Muscle of arm (tissue), 14 donors: Measurements from ENCODE around the gene RLN3. TPM values are rescaled to one million over a fixed set of nuclear protein-coding genes. Genes with fewer than 3 reads are reported as not detected.

Experiments
- DNase-seq: peaks from one replicate; pipeline ENCODE4 v3.0.0-alpha.2; 2013
- long read RNA-seq, 11 donors: transcript quantifications; one replicate each; lab custom pipeline, GENCODE V29; 2026
- polyA plus RNA-seq, 12 donors: library from polyadenylated mRNA; unstranded; fragments of 120-200 nt; gene quantifications; one replicate each; pipeline ENCODE4 v1.2.1, GENCODE V29; 2013; ENCODE audit not compliant: insufficient read length in 12 of 12

Gene RLN3
- polyA plus RNA-seq = not detected
- long read RNA-seq, donor 1 = 0 reads
- long read RNA-seq, donor 2 = 0 reads
- long read RNA-seq, donor 3 = 0 reads
- long read RNA-seq, donor 4 = 0 reads
- long read RNA-seq, donor 5 = 0 reads
- long read RNA-seq, donor 6 = 0 reads
- long read RNA-seq, donor 7 = 0 reads
- long read RNA-seq, donor 8 = 0 reads
- long read RNA-seq, donor 9 = 0 reads
- long read RNA-seq, donor 10 = 0 reads
- long read RNA-seq, donor 11 = 0 reads

GRCh38 chr19:14027856-14028450, at the start of gene RLN3:
TSS of gene RLN3 (plus strand) at chr19:14028148. CDS start at chr19:14028205, 57 bp downstream.
- no peak for DNase-seq

DNA sequence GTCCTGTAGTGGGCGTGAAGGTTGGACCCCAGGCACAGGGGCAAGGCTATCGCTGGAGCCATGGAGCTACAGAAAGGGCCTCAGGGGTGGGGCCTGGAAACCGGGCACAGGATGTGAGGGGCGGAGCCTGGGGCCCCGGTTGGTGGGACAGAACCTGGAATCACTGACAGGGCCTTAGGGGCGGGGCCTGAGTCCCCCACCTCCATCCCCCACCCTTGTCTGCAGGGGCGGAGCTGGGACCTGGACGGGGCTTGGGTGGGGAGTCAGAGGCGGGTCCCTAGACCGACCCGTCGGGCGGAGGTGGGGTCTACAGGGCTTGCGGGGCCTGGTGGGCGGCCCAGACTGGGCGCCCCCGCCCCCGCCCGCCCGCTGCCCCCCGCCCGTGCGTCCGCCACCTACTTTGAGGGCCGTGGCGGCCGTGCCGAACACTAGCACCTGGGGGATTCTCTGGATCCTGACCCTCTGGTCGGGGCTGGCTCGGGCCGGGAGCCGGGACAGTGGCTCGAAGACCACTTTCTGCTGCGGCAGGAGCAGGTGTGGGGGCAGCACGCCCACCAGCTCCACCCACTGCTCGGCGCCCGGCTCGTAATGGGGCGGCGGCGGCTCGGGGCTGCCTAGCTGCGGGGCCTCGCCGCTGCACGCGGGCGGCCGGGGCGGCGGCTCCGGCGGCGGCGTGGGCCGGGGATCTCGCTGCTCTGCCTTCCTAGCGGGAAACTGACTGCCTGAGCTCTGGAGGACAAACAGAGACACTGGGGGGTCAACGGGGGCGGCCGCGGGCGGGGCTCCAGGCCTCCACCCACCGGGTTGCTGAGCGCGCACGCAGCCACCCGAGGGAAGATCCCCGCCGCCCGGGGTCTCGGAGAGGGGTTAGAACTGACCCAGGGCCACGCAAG, 49.4 kb upstream of the RLN3 start:
- peak; percentile 85 for DNase-seq

- DNase-seq = peak; percentile 37
Measured at GRCh38 chr19:13979244-13979615, 48.7 kb upstream of the RLN3 start.

GRCh38 chr19:13979686-13980085, 48.3 kb upstream of the RLN3 start:
- no peak for DNase-seq

DNA sequence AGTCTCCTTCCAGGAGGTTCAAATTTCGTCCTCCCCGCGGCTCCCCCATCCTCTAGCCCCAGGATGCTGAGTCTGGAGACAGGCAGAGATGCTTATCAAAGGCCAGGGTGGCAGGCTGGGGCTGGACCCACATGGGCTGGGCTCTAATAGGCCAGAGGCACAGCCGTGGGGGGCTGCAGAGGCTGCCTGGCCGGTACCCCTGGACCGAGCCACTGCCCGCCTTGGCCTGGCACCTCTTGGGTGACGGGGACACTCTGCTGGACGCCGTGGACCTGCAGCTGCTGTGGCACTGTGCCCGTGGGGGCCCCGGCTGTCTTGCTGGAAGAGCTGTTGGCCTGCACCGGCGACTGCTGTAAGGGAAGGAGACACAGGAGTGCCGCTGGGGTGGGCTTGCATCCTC, 47.6 kb upstream of the RLN3 start:
- no peak for DNase-seq

DNA sequence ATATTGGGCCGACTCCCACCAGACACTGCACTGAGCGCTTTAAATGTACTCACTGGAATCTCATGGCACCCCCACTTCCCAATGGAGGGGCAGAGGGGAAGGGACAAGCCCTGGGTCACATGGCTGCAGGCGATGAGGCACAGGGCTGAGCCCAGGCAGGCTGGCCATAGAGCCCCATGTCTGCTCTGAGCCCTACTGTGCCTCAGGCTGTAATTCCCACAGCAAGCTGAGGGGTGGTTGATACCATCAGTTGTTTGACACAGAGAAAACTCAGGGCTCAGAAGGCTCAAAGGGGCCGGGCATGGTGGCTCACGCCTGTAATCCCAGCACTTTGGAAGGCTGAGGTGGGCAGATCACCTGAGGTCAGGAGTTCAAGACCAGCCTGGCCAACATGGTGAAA, 46.9 kb upstream of the RLN3 start:
- no peak for DNase-seq

DNA sequence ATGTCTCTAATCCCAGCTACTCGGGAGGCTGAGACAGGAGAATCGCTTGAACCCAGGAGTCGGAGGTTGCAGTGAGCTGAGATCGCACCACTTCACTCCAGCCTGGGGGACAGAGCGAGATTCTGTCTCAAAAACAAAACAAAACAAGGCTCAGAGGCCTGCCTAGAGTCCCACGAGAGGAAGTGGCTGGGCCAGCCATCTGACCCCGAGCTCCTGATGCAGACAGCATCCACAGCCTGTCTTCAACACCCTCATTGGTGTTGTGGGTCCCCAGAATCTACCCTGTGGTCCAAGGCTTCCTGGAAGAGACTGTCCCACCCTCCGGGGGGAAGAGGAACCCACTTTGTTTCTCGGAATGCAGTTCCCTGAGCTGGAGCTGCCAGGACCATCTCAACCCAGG, 46.5 kb upstream of the RLN3 start:
- DNase-seq = no peak

DNA sequence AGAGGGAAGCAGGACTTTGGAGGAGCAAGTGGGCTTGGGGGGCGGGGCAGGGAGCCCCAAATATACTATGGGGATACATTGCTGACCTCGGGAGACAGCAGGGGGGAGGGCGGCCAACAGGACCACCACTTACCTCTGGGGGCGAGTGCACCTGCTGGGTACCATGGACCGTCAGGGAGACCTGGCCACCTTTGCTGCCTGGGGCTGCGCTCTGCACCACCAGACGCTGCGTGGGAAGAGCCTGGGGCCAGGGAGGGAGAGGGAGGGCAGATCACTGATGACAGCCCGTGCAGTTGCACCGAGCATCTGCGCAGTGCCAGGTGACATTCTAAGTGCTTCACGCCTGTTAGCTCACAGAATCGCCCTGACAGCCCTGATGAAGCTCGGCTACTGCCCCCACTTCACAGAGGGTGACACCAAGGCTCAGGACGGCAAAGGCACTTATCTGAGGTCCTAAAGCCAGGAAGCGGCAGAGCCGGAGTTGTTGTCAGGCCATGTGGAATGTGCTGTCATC, 45.9 kb upstream of the RLN3 start:
- DNase-seq = no peak

DNA sequence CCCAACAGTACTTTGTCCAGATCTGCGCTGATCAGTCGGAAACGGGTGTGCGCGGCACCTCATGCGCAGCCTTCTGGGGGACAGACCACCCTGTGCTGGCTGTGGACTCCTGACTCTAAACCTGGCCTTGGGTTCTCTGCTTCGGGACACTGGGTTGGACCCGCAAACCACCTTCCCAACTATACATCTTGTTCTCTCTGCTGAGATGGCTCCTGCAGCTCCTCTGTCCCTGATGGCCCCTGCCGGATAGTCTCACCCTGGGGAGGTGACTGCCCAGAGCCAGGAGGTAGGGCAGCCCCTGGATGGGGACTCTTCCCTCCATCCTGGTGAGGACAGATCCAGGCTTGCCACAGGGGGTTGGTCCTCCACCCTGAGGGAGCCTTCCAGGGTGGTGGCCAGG, 45.2 kb upstream of the RLN3 start:
- no peak for DNase-seq

DNA sequence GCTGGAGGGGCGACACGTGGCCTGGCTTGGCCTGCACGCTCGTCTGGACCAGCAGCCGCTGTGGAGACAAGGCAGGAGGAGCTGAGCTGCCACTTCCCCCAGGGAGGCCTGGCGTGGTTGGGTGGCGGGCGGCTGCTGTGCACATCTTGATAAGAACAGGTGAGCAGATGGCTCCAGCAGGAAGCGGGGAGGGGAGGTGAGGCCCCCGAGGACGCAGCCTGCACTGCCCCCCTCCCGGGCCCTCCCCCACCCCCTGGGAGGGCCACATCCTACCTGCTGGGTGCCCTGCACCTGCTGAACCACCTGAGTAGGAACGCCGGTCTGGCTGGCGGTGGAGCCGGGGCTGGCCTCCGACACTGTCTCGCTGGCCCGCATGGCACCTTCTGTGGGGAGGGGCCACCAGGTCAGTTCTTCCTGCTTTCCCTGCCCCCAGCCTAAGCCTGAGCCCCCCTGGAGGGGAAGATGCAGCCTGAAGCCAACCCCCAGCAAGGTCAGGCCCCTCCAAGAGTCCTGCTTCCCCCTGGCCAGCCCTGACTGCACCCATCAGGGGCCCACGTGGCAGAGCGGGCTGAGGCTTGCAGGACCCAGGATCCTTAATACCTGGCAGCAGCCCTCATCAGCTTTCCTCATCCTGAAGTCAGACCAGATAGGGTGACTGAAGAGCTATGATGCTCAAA, 44.6 kb upstream of the RLN3 start:
- DNase-seq = no peak

GRCh38 chr19:13984186-13984585, 43.8 kb upstream of the RLN3 start:
- no peak for DNase-seq

DNA sequence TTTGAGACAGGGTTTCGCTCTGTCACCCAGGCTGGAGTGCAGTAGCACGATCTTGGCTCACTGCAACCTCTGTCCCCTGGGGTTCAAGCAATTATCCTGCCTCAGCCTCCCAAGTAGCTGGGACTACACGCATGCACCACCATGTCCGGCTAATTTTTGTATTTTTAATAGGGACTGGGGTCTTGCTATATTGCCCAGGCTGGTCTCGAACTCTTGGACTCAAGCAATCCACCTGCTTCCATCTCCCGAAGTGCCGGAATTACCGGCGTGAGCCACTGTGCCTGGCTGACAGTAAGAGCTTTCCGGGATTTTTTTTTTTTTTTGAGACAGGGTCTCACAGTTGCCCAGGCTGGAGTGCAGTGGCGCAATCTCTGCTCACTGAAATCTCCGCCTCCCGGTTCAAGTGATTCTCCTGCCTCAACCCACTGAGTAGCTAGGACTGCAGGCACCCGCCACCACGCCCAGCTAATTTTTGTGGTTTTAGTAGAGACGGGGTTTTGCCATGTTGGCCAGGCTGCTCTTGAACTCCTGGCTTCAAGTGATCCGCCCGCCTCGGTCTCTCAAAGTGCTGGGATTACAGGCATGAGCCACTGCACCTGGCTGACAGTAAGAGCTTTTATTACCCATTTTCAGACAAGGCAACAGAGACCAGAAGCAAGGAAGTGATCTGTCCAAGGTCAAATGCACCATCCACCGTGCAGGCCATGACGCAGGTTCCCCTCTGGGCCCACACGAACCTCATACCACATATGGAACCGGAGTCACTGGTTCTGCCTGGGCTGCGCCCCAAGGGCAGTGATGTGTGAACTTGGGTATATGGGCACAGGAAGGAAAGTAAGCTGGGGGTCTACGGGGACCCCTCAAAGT, 42.8 kb upstream of the RLN3 start:
- DNase-seq = no peak

DNA sequence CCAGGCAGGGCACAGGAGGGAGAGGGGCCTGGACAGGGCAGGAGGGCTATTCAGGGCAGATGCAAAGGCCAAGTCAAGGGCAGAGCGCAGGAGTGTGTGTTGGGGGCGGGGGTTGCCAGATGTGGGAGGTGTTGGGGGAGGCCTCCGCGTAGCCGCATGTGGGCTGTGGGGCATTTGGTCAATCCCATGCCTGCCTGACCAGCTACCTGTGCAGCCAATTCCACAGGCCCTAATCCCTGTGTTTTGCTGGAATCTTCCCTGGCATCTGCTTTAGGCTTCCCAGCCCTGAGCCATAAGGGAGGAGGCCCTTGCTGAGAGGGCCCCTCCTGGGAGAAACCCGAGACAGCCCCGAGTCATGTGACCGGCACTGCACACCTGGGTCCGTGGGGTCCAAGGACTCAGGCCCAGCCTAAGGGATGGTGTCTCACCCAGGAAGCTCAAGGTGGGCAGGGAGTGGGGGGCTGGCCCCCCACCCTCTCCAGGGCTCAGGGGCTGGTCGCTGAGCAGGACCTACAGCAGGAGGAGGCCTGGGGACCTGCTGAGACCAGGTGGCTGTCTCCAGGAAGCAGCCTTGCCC, 42.1 kb upstream of the RLN3 start:
- no peak for DNase-seq

DNA sequence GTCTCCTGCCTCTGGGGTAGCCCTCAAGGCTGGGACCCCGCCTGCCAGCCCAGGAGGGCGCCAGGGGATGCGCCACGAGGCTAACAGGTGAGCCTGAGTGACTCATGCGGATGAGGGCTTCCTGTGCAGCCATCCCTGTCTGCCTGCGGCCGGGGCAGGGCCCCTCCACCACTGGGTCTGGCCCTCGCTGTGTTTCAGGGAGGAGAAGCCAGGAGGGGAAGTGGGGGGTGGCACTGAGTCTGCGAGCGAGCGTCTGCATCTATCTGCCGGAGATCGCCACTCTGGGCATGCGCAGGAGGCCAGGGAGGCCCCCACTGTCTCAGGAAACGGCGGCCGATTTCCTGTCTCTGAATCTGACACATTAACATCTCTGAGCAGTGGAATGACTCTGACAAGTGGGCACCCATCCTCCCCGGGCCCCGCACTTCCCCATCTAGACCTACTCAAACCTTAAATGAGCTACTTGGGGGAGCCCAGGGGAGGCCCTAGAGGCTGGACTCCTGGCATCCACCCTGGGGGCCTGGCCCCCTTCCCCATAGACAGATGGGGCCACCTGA, 41.5 kb upstream of the RLN3 start:
- peak; percentile 84 for DNase-seq

- no peak for DNase-seq
Measured at GRCh38 chr19:13987101-13987890, 40.7 kb upstream of the RLN3 start.

DNA sequence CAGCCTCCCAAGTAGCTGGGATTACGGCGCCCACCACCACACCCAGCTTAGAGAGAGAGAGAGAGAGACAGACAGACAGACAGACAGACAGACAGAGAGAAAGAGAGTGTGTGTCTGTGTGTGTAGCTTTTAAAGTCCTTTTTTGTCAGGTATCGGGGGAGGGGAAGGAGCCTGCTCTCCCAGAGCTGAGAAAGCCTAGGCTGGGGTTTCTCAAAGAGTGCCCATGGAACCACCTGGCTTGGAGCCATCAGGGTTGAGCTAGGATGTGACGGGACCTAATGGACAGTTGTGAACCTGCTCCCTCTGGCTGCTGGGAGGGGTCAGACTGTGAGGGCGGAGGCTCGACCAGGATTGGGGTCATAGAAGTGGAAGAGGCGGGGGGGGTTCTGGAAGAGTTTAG, 38.5 kb upstream of the RLN3 start:
- DNase-seq = no peak

GRCh38 chr19:13990085-13990484, 37.9 kb upstream of the RLN3 start:
- DNase-seq = no peak

GRCh38 chr19:13992025-13992424, 35.9 kb upstream of the RLN3 start:
- no peak for DNase-seq

DNA sequence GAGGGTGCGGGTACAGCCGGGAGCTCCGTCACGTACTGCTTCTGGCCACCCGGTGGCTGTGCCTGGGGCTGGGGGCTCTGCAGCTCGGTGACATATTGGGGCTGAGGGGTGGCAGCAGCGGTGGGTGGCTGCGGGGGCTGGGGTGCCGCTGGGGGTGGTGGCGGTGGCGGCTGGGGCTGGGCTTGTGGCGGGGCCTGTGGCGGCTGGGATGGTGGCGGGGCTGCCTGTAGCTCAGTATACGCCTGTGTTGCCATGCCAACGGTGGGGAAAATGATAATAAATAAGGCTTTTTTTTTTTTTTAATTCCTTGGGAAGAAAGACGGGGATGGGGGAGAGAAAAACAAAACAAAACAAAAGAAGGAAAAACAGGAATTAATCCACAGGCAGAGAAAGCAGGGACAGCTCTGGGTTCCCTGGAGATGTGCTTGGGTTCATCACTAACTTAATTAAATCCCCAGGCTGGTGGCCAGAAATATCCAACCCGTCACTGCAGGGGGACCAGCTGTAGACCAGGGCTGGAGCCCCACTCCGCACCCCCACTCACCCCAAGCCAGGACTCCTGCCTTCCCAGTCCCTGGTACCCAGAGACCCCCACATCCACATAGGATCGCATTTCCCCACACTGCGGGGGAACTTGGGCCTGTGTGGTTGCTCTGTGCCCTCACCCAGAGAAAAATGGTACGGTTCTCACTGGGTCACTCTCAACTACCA, 34.2 kb upstream of the RLN3 start:
- no peak for DNase-seq
